Colonic mucosa (tissue), 4 donors: ENCODE results near the gene EIF3D. TPM values are rescaled to one million over a fixed set of nuclear protein-coding genes. Genes with fewer than 3 reads are reported as not detected.
"Not testable (repeated sequence)": the region's sequence is repeated elsewhere in the genome, so short reads cannot be mapped to it uniquely, and the experiment has no call there.

Experiments used
- DNase-seq: peaks from one replicate; pipeline ENCODE4 v3.0.0-alpha.2; 2020
- H3K27ac ChIP-seq: fragments of 200-600 bp; one replicate; pipeline ENCODE4 v1.8.0; 2021
- H3K27me3 ChIP-seq: fragments of 200-600 bp; one replicate; pipeline ENCODE4 v1.8.0; 2021
- H3K36me3 ChIP-seq: fragments of 200-600 bp; one replicate; pipeline ENCODE4 v1.8.0; 2021
- H3K4me1 ChIP-seq: fragments of 200-600 bp; one replicate; pipeline ENCODE4 v1.8.0; 2021; ENCODE audit warnings: mild to moderate bottlenecking
- H3K4me3 ChIP-seq: fragments of 200-600 bp; one replicate; pipeline ENCODE4 v1.8.0; 2021
- H3K9ac ChIP-seq, 2 donors: one replicate each; pipeline ENCODE4 v1.7.0; 2013; ENCODE audit warnings: control low read depth in 2 of 2, low read depth in 2 of 2, low read length in 2 of 2
- H3K9me3 ChIP-seq: fragments of 200-600 bp; one replicate; pipeline ENCODE4 v1.8.0; 2021
- intact Hi-C: fragments of 100-400 bp; cut with DNase I; formaldehyde crosslinking; loops from one replicate; pipeline ENCODE4 v1.14.1; 2022
- total RNA-seq, 2 donors: library from RNA; stranded (reverse); fragmentation: NEBNext Ultra II Directional in 1 of 2; extraction: Animal tissue kit (Norgen Biotek cat#: 25700) in 1 of 2; gene quantifications; one replicate each; pipeline ENCODE4 v1.2.1, GENCODE V29; 2021
- TF ChIP-seq, protein P1 (sequence below): fragments of 200-600 bp; IDR thresholded peaks from one replicate; pipeline ENCODE4 v1.8.0; 2022; ENCODE audit warnings: antibody characterized with exemption, mild to moderate bottlenecking
- donor health status: healthy.
- donor health status: DM: no; HTN: no; CAD: no.
- donor health status: DM: no; HTN: no; CAD: no.

The EIF3D gene
- total RNA-seq, 2 donors from 2014 or later: 148 to 160 TPM

DNA sequence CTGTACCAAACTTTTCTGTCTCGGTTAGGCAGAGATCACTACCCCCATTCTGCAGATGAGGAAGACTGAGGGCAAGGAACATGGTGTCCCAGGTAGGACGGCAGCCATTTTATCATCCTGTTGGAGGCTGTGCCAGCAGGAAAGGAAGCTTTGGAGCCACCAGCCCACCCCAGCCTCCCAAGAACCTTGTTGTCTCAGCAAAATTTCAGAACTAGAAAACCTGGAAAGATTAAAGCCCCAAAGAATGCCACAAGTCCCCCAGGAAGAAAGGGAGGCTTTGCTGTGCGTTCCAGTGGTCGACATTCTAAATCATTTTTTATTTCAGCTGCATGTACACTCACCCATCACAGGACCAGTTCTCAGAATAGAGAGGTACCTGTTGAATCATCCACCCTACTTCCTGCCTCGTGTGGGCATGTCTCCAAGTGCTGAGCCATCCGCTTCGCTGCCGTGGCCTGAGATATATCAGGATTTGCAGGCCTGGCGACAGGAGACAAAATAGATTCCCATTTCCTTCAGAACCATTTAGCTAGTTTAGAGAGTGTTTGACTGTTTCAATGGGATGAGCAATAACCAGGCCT, 13.0 kb upstream of the EIF3D start:
- intact Hi-C loops: loop anchor here (10.0 kb wide), 1 partner anchor 223 kb away; no protein-coding TSS in a partner anchor
- no peak for DNase-seq
- no peak overlapping the region for H3K4me3 ChIP-seq
- H3K36me3 ChIP-seq: no peaks in the 10 kb centered on the region
- H3K27me3 ChIP-seq: no peaks in the 10 kb centered on the region
- no peak overlapping the region for H3K27ac ChIP-seq
- TF ChIP-seq, protein P1, sequence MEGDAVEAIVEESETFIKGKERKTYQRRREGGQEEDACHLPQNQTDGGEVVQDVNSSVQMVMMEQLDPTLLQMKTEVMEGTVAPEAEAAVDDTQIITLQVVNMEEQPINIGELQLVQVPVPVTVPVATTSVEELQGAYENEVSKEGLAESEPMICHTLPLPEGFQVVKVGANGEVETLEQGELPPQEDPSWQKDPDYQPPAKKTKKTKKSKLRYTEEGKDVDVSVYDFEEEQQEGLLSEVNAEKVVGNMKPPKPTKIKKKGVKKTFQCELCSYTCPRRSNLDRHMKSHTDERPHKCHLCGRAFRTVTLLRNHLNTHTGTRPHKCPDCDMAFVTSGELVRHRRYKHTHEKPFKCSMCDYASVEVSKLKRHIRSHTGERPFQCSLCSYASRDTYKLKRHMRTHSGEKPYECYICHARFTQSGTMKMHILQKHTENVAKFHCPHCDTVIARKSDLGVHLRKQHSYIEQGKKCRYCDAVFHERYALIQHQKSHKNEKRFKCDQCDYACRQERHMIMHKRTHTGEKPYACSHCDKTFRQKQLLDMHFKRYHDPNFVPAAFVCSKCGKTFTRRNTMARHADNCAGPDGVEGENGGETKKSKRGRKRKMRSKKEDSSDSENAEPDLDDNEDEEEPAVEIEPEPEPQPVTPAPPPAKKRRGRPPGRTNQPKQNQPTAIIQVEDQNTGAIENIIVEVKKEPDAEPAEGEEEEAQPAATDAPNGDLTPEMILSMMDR: no peak
- no peaks in the 10 kb centered on the region for H3K9me3 ChIP-seq
- no peak overlapping the region for H3K9ac ChIP-seq
- H3K4me1 ChIP-seq: no peaks in the 10 kb centered on the region

DNA sequence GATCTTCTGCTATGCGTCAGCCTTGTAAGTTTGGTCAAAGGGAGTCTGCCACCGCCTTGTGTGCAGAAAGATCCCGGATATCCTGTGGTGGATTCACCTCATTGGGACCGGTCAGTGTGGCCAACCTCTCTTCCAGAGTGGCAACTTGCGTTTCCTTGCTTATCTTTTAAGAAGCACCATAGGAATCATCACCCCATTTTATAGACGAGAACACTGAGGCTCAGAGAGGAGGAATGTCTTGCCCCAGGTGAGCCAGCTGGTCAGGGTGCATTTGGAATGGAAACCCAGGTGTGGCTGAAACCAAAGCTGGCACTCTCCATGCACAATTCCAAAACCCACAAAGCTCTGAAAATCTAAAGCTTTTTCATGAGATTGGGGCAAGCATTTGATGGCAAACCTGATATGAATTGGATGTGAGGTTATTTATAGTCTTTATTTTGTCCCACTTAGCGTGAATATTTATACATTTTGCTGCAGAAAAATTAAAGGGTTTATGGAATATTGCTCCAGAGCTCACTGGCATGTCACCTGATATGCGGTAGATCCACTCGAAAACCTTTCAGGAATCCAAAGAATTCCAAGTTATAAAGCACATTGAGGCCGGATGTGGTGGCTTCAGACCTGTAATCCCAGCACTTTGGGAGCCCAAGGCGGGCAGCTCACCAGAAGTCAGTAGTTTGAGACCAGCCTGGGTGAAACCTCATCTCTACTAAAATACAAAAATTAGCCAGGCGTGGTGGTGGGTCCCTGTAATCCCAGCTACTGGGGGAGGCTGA, 12.1 kb upstream of the EIF3D start:
- TF ChIP-seq, protein P1: no peak
- H3K27me3 ChIP-seq: no peaks in the 10 kb centered on the region
- H3K9ac ChIP-seq: no peak overlapping the region
- H3K27ac ChIP-seq: no peak overlapping the region
- H3K9me3 ChIP-seq: no peaks in the 10 kb centered on the region
- no peaks in the 10 kb centered on the region for H3K4me1 ChIP-seq
- no peak for DNase-seq
- H3K36me3 ChIP-seq: no peaks in the 10 kb centered on the region
- intact Hi-C loops: loop anchor here (10.0 kb wide), 1 partner anchor 224 kb away; no protein-coding TSS in a partner anchor
- H3K4me3 ChIP-seq: no peak overlapping the region

DNA sequence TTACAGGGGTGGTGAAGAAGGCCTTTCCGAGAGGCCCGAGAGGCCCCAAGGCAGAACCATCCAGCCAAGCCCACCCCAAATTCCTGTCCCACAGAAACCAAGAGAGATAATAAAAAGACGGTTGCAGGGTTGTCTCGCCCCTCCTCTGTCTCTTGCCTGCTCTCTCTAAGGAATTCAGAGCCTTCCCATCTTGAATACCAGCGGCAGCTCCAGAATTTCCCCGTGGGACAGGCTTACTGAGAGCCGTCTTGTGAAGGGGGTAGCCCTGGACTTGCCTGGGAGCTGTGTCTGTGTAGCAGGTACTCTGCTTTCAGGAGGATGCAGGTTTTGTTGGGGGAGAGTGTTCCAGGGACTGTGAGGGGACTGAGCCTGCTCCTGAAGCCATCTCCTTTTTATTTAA, 9.6 kb upstream of the EIF3D start:
- no peak for DNase-seq
- Histone ChIP-seq H3K36me3 (no peaks in the 10 kb centered on the region), H3K4me3 (no peak overlapping the region), H3K4me1 (no peaks in the 10 kb centered on the region), H3K27ac (no peak overlapping the region), H3K9me3 (no peaks in the 10 kb centered on the region), H3K27me3 (no peaks in the 10 kb centered on the region), H3K9ac (no peak overlapping the region)
- intact Hi-C loops: no loop called here
- TF ChIP-seq, protein P1: no peak

DNA sequence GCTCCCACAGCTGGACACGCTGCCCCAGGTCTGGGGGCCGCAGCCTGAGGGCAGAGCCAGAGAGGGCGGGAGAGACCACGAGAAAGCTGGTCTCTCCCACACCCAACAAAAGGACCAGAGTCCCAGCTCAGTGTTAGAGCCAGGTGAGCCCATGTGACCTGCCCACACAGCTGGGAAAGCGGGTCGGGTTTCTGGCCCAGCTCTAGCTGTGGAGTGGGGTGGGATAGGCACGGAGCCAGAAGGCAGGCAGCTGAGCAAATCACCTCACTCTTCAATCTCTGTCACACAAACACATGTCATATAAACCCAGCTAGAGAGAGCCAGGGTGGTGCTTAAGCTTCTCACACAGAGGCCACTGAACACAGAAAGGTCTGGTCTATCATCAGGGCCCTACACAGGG, 7.8 kb upstream of the EIF3D start:
- TF ChIP-seq, protein P1: no peak
- DNase-seq: no peak
- no peak overlapping the region for H3K4me3 ChIP-seq
- intact Hi-C loops: no loop called here
- no peak overlapping the region for H3K9ac ChIP-seq
- H3K27ac ChIP-seq: no peak overlapping the region
- H3K36me3 ChIP-seq: no peaks in the 10 kb centered on the region
- H3K9me3 ChIP-seq: no peaks in the 10 kb centered on the region
- no peaks in the 10 kb centered on the region for H3K4me1 ChIP-seq
- no peaks in the 10 kb centered on the region for H3K27me3 ChIP-seq

GRCh38 chr22:36533320-36533719, 4.4 kb upstream of the EIF3D start:
- H3K9ac ChIP-seq, H3K27me3 ChIP-seq, H3K27ac ChIP-seq, H3K4me1 ChIP-seq, H3K4me3 ChIP-seq, H3K9me3 ChIP-seq, H3K36me3 ChIP-seq, DNase-seq, intact Hi-C loops: not testable (repeated sequence)

- Histone ChIP-seq H3K27me3 (no peaks in the 10 kb centered on the region), H3K9me3 (no peaks in the 10 kb centered on the region), H3K27ac (no peak overlapping the region), H3K36me3 (no peaks in the 10 kb centered on the region), H3K4me1 (peaks cover 3% of the 10 kb centered on the region), H3K9ac (no peak overlapping the region), H3K4me3 (no peak overlapping the region)
- intact Hi-C loops: no loop called here
- TF ChIP-seq, protein P1: no peak
- DNase-seq: no peak
Measured at GRCh38 chr22:36532466-36532865, 3.5 kb upstream of the EIF3D start.
